K562 (cell line): ENCODE data around the gene RFNG. TPM values are rescaled to one million over a fixed set of nuclear protein-coding genes. Genes with fewer than 3 reads are reported as not detected.

Experiments used
- ATAC-seq: fragments of 200-7000 bp; cut with Tn5 transposase; 3 replicates; pipeline ENCODE4 v1.9.1; 2020; ENCODE audit warnings: moderate library complexity
- BruUV-seq: library from RNA; stranded (reverse); fragments of 400-500 nt; replicated peaks from 2 replicates; lab custom pipeline; 2021; lab: Mats Ljungman, UMichigan
- CTCF ChIA-PET: fragments of 300-600 bp; formaldehyde crosslinking; extraction: SDS; loops from one replicate; lab custom pipeline; 2021; ENCODE audit warnings: low intra/inter-chr PET ratio; lab: Yijun Ruan, JAX
- POLR2A ChIA-PET: fragments of 300-600, 350-650 bp; sonication (Branson Sonifier 250); formaldehyde crosslinking; extraction: SDS; loops from one replicate; lab custom pipeline; 2021; ENCODE audit warnings: antibody characterized with exemption, inconsistent platforms; lab: Yijun Ruan, JAX
- DNase-seq, 4 experiments: peaks; one replicate each; pipeline versions ENCODE4 v3.0.0 to v3.0.0-alpha.2; 2011 to 2018; ENCODE audit warnings: low spot score in 3 of 4, mixed read lengths in 3 of 4; ENCODE audit errors: extremely low read depth in 1 of 4
- FAIRE-seq: peaks from 2 replicates; lab custom pipeline; 2011; peaks lifted over from hg19 to GRCh38; lab: Jason Lieb, UNC
- H2AFZ ChIP-seq: 2 replicates; pipeline ENCODE4 v1.6.0; 2011; ENCODE audit warnings: low read depth, low read length, control low read depth, inconsistent platforms
- H3K27ac ChIP-seq: fragments of 200-600 bp; 3 replicates; pipeline ENCODE4 v1.8.0; 2011; ENCODE audit warnings: low read depth, mild to moderate bottlenecking, control low read depth, inconsistent platforms, low read length, moderate library complexity, mixed read lengths; ENCODE audit errors: extremely low read depth
- H3K27me3 ChIP-seq, 2 experiments: fragments of 300-600 bp in 1 of 2; 2 replicates in 1 of 2; 3 replicates in 1 of 2; pipeline versions ENCODE4 v1.6.0 to v1.8.0; 2011; ENCODE audit warnings: inconsistent platforms in 2 of 2, low read length in 2 of 2, mild to moderate bottlenecking in 1 of 2, mixed read lengths in 1 of 2, moderate library complexity in 1 of 2; ENCODE audit not compliant: control insufficient read depth in 2 of 2, insufficient read depth in 2 of 2
- H3K36me3 ChIP-seq: fragments of 300-600 bp; 3 replicates; pipeline ENCODE4 v1.8.0; 2011; ENCODE audit warnings: mild to moderate bottlenecking, low read length, inconsistent platforms; ENCODE audit not compliant: control insufficient read depth, insufficient read depth
- H3K4me1 ChIP-seq, 2 experiments: fragments of 200-600 bp in 1 of 2; replicated peaks in 1 of 2; 2 replicates in 1 of 2; 3 replicates in 1 of 2; pipeline versions ENCODE4 v1.5.1 to v1.8.0; 2011; ENCODE audit warnings: inconsistent platforms in 2 of 2, low read length in 2 of 2, mild to moderate bottlenecking in 1 of 2, mixed read lengths in 1 of 2, moderate library complexity in 1 of 2; ENCODE audit not compliant: control insufficient read depth in 2 of 2, insufficient read depth in 2 of 2
- H3K4me2 ChIP-seq: 2 replicates; pipeline ENCODE4 v1.6.1; 2011; ENCODE audit warnings: low read length, control low read depth, inconsistent platforms, mixed read lengths; ENCODE audit not compliant: insufficient read depth
- H3K4me3 ChIP-seq: fragments of 200-600 bp; sonication (generic), shearing (Covaris generic); 2 replicates; pipeline ENCODE4 v1.5.1; 2016; ENCODE audit warnings: control low read depth, inconsistent platforms
- H3K79me2 ChIP-seq: fragments of 200-600 bp; 3 replicates; pipeline ENCODE4 v1.8.0; 2011; ENCODE audit warnings: low read length, inconsistent platforms; ENCODE audit not compliant: control insufficient read depth, insufficient read depth
- H3K9ac ChIP-seq, 2 experiments: 2 replicates each; pipeline versions ENCODE4 v1.6.0 to v1.6.1; 2011; ENCODE audit warnings: low read depth in 2 of 2, low read length in 2 of 2, control low read depth in 1 of 2, inconsistent platforms in 1 of 2, mild to moderate bottlenecking in 1 of 2, mixed read lengths in 1 of 2; ENCODE audit not compliant: insufficient read depth in 1 of 2
- H3K9me1 ChIP-seq: one replicate; pipeline ENCODE4 v1.6.0; 2011; ENCODE audit warnings: inconsistent platforms, mild to moderate bottlenecking, low read length, moderate library complexity; ENCODE audit not compliant: control insufficient read depth, insufficient read depth
- H3K9me3 ChIP-seq: replicated peaks from 2 replicates; pipeline ENCODE4 v1.5.1; 2011; ENCODE audit warnings: low read depth, low read length, inconsistent platforms; ENCODE audit not compliant: control insufficient read depth, insufficient read depth
- H4K20me1 ChIP-seq: replicated peaks from 2 replicates; pipeline ENCODE4 v1.6.1; 2011; ENCODE audit warnings: low read length, inconsistent platforms, mixed read lengths; ENCODE audit not compliant: control insufficient read depth, insufficient read depth
- HNRNPLL ChIP-seq: fragments of 200-400 bp; formaldehyde crosslinking; IDR thresholded peaks from 2 replicates; pipeline ENCODE4 v1.6.1; 2017; ENCODE audit warnings: low read length, low read depth, mild to moderate bottlenecking; ENCODE audit not compliant: poor library complexity, severe bottlenecking
- JUND ChIP-seq, 2 experiments: IDR thresholded peaks; 2 replicates in 1 of 2; 3 replicates in 1 of 2; pipeline ENCODE4 v1.6.1; 2011; ENCODE audit warnings: borderline replicate concordance in 2 of 2, low read depth in 2 of 2, low read length in 2 of 2, improper control_type of control experiment in 1 of 2, missing biosample characterization in 1 of 2, missing genetic modification characterization in 1 of 2, missing genetic modification reagents in 1 of 2
- MXD1 ChIP-seq: fragments of 250-450 bp; sonication (Bioruptor Pico); IDR thresholded peaks from 2 replicates; pipeline ENCODE4 v1.8.0; 2021; ENCODE audit warnings: borderline replicate concordance, mild to moderate bottlenecking, moderate library complexity; ENCODE audit not compliant: poor library complexity, severe bottlenecking
- NCOA2 ChIP-seq, 2 experiments: fragments of 450-650 bp; IDR thresholded peaks; 2 replicates each; pipeline ENCODE4 v1.6.1; 2018; ENCODE audit warnings: mild to moderate bottlenecking in 2 of 2, moderate library complexity in 1 of 2; ENCODE audit not compliant: partially characterized antibody in 2 of 2
- NFE2L1 ChIP-seq: fragments of 450-650 bp; IDR thresholded peaks from 2 replicates; pipeline ENCODE4 v1.6.1; 2016; ENCODE audit warnings: missing genetic modification characterization, low read depth, mild to moderate bottlenecking, missing compliant biosample characterization, moderate library complexity, borderline replicate concordance
- NONO ChIP-seq, 2 experiments: fragments of 200-400 bp in 1 of 2; fragments of 450-650 bp in 1 of 2; formaldehyde crosslinking in 1 of 2; IDR thresholded peaks; 2 replicates each; pipeline ENCODE4 v1.6.1; 2017; ENCODE audit warnings: low read depth in 2 of 2, mild to moderate bottlenecking in 2 of 2, moderate library complexity in 2 of 2, low read length in 1 of 2
- POLR2G ChIP-seq: fragments of 200-400 bp; formaldehyde crosslinking; IDR thresholded peaks from 2 replicates; pipeline ENCODE4 v1.6.1; 2017; ENCODE audit warnings: low read depth, mild to moderate bottlenecking, antibody characterized with exemption, low read length, moderate library complexity
- PURB ChIP-seq: sonication (generic); formaldehyde crosslinking; IDR thresholded peaks from 2 replicates; pipeline ENCODE4 v1.9.0; 2021; ENCODE audit warnings: low read depth, mild to moderate bottlenecking, missing genetic modification reagents
- STAT5B ChIP-seq: fragments of 250-450 bp; sonication (Bioruptor Pico); IDR thresholded peaks from 2 replicates; pipeline ENCODE4 v1.8.0; 2021; ENCODE audit warnings: mild to moderate bottlenecking, inconsistent platforms
- TEAD4 ChIP-seq, 2 experiments: sonication (generic) in 1 of 2; formaldehyde crosslinking in 1 of 2; IDR thresholded peaks; 2 replicates each; pipeline versions ENCODE4 v1.6.1 to v1.8.0; 2012 to 2022; ENCODE audit warnings: borderline replicate concordance in 1 of 2, inconsistent platforms in 1 of 2, low read length in 1 of 2, mild to moderate bottlenecking in 1 of 2, missing genetic modification reagents in 1 of 2
- ZBED1 ChIP-seq: IDR thresholded peaks from 2 replicates; pipeline ENCODE4 v1.6.1; 2014
- ZFP1 ChIP-seq: fragments of 450-650 bp; formaldehyde crosslinking; IDR thresholded peaks from 2 replicates; pipeline ENCODE4 v1.4.0; 2020; ENCODE audit warnings: mild to moderate bottlenecking, mixed read lengths
- ZKSCAN3 ChIP-seq: fragments of 250-450 bp; sonication (Bioruptor Pico); IDR thresholded peaks from 2 replicates; pipeline ENCODE4 v1.4.0; 2020
- WGBS: fragments of 100-300 bp; shearing (Covaris generic); methylation state at CpG from one replicate; pipeline ENCODE4 v1.1.6; 2016; ENCODE audit warnings: low coverage, mixed read lengths; ENCODE audit not compliant: insufficient coverage; ENCODE audit errors: missing lambda C conversion rate; 5-methylcytosine and 5-hydroxymethylcytosine counted together
- in situ Hi-C: fragments of 300-500 bp; cut with MboI; formaldehyde crosslinking; loops from 4 replicates; pipeline ENCODE4 v1.15.0; 2018; ENCODE audit warnings: inconsistent platforms, mixed read lengths
- intact Hi-C: fragments of 100-400 bp; cut with micrococcal nuclease; formaldehyde crosslinking; loops from 2 replicates; pipeline ENCODE4 v1.14.2; 2022
- polyA plus RNA-seq, 8 experiments: library from polyadenylated mRNA; depleted of rRNA in 4 of 8; stranded (reverse) in 5 of 8; unstranded in 3 of 8; fragments of >200 nt; fragmentation: Nextera tagmentation in 2 of 8; fragmentation: Illumina TruSeq in 1 of 8; extraction: Ambion mirVana in 2 of 8; extraction: Trizol in 1 of 8; gene quantifications; 2 replicates each; pipeline versions ENCODE4 v1.2.1 to v1.2.3, GENCODE V29; 2011 to 2014; ENCODE audit warnings: inconsistent platforms in 1 of 8, missing spikeins in 1 of 8
- total RNA-seq, 7 experiments: library from RNA; depleted of rRNA in 6 of 7; stranded (reverse); fragments of >200 nt in 6 of 7; fragmentation: Illumina TruSeq in 2 of 7; extraction: Trizol in 2 of 7; gene quantifications; 2 replicates each; pipeline versions ENCODE4 v1.2.1 to v1.2.3, GENCODE V29; 2011 to 2021; ENCODE audit warnings: low replicate concordance in 1 of 7
- TF ChIP-seq, protein P1 (sequence below): fragments of 450-650 bp; IDR thresholded peaks from 2 replicates; pipeline ENCODE4 v1.7.1; 2018; ENCODE audit warnings: mild to moderate bottlenecking, low read depth; ENCODE audit not compliant: partially characterized antibody
- TF ChIP-seq, protein P2 (sequence below): sonication (generic); formaldehyde crosslinking; IDR thresholded peaks from 2 replicates; pipeline ENCODE4 v1.8.0; 2022; ENCODE audit warnings: mild to moderate bottlenecking, missing genetic modification reagents

Gene RFNG
- total and polyA plus RNA-seq, 9 of the 15 experiments (the other 6 are each of a cell fraction or from before 2014, with no cell fraction given), result 0.32 to 32.8 (median 9.5) TPM

DNA sequence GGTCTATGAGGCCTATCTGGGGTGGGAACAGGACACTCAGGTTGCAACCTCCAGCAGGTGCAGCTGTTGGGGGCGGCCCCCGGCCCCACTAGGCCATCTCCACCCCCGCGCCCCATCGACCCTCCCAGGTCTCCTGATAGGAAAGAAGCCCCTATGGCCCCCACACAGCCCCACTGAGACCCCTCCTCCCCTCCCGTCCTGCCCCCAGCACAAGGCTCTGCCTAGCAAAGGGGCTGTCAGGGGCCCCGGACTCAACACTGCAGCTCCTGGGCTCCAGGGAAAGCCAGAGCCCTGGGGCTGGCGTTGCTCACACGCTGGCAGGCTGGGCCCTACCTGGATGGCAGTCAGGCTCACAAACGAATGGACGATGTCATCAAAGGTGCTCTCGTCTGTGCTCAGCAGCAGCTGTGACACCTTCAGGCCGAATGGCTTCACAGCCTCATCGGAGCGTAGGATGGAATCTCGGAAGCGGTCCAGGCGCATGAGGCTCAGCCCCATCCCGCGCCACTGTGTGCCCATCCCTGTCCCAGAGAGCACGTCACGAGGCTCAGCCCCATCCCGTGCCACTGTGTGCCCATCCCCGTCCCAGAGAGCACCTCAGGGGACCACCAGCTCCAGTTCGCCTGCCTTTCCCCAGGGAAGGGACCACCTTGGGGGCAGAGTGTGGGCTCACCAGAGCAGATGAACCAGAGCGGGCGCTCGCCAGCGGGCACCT is 39.1 kb upstream of the RFNG start:
- peaks cover 96% of the 10 kb centered on the region for H3K36me3 ChIP-seq
- no peak overlapping the region for H3K4me2 ChIP-seq
- H4K20me1 ChIP-seq, result peaks cover 27% of the 10 kb centered on the region
- H3K27ac ChIP-seq, result no peak overlapping the region
- no peak for ATAC-seq
- BruUV-seq, result no TSS peak
- no peaks in the 10 kb centered on the region for H3K27me3 ChIP-seq
- no peak overlapping the region for H2AFZ ChIP-seq
- 95% methylated on average over 25 of the region's 29 CpGs for WGBS
- ChIA-PET POLR2A (interaction anchor here (0.7 to 5.9 kb wide), 4 partner anchors 7 to 14 kb away, joined by 3 to 52 read pairs (median 10); partner anchors contain the start of gene FASN), CTCF (no interaction called here)
- no peak for FAIRE-seq
- intact Hi-C loops, result no loop called here
- peak overlapping the region in 1 of 2 experiments; percentile 43; a peak in 1 of 4 replicates for H3K9ac ChIP-seq
- no peak overlapping the region for H3K4me3 ChIP-seq
- H3K79me2 ChIP-seq, result peaks cover 50% of the 10 kb centered on the region
- DNase-seq, result no peak
- H3K9me3 ChIP-seq, result no peaks in the 10 kb centered on the region
- no peaks in the 10 kb centered on the region for H3K9me1 ChIP-seq
- H3K4me1 ChIP-seq, result peaks cover 3 to 63% of the 10 kb centered on the region in 2 experiments; a peak in 4 of 5 replicates
- in situ Hi-C loops, result no loop called here
- TF ChIP-seq JUND (IDR thresholded peaks at IDR 0.05; ENCODE audit: borderline replicate concordance, low read depth, low read length) (no peak), JUND (tag; IDR thresholded peaks at IDR 0.05; ENCODE audit: borderline replicate concordance, low read depth, low read length) (no peak), NCOA2 (IDR thresholded peaks at IDR 0.05; ENCODE audit: partially characterized antibody in 2 of 2) (no peak), NONO (IDR thresholded peaks at IDR 0.05; ENCODE audit: low read depth in 2 of 2, low read length in 1 of 2) (no peak), POLR2G (peak; percentile 5; the same call in 1 of the 2 replicates), TEAD4 (IDR thresholded peaks at IDR 0.05; ENCODE audit: low read length) (0 out of 2 replicates have a peak, but pooled peaks have one; percentile 12), TEAD4 (CRISPR knock-in tag; IDR thresholded peaks at IDR 0.05; ENCODE audit: borderline replicate concordance) (no peak), ZKSCAN3 (no peak), NFE2L1 (tag) (no peak), STAT5B (CRISPR knock-in tag) (no peak), MXD1 (CRISPR knock-in tag) (no peak), HNRNPLL (no peak), ZFP1 (CRISPR knock-in tag) (no peak), PURB (CRISPR knock-in tag) (no peak), ZBED1 (no peak; the same call in 1 of the 2 replicates)
- TF ChIP-seq, protein P1, sequence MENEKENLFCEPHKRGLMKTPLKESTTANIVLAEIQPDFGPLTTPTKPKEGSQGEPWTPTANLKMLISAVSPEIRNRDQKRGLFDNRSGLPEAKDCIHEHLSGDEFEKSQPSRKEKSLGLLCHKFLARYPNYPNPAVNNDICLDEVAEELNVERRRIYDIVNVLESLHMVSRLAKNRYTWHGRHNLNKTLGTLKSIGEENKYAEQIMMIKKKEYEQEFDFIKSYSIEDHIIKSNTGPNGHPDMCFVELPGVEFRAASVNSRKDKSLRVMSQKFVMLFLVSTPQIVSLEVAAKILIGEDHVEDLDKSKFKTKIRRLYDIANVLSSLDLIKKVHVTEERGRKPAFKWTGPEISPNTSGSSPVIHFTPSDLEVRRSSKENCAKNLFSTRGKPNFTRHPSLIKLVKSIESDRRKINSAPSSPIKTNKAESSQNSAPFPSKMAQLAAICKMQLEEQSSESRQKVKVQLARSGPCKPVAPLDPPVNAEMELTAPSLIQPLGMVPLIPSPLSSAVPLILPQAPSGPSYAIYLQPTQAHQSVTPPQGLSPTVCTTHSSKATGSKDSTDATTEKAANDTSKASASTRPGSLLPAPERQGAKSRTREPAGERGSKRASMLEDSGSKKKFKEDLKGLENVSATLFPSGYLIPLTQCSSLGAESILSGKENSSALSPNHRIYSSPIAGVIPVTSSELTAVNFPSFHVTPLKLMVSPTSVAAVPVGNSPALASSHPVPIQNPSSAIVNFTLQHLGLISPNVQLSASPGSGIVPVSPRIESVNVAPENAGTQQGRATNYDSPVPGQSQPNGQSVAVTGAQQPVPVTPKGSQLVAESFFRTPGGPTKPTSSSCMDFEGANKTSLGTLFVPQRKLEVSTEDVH, result no peak
- TF ChIP-seq, protein P2, sequence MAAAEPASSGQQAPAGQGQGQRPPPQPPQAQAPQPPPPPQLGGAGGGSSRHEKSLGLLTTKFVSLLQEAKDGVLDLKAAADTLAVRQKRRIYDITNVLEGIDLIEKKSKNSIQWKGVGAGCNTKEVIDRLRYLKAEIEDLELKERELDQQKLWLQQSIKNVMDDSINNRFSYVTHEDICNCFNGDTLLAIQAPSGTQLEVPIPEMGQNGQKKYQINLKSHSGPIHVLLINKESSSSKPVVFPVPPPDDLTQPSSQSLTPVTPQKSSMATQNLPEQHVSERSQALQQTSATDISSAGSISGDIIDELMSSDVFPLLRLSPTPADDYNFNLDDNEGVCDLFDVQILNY (CRISPR knock-in tag), result no peak
